KG1 (cell line): Measurements from ENCODE around the gene PLAU.

Experiments used
- DNase-seq: peaks from one replicate; lab custom pipeline; 2025; lab: John Stamatoyannopoulos, UW

PLAU gene

DNA sequence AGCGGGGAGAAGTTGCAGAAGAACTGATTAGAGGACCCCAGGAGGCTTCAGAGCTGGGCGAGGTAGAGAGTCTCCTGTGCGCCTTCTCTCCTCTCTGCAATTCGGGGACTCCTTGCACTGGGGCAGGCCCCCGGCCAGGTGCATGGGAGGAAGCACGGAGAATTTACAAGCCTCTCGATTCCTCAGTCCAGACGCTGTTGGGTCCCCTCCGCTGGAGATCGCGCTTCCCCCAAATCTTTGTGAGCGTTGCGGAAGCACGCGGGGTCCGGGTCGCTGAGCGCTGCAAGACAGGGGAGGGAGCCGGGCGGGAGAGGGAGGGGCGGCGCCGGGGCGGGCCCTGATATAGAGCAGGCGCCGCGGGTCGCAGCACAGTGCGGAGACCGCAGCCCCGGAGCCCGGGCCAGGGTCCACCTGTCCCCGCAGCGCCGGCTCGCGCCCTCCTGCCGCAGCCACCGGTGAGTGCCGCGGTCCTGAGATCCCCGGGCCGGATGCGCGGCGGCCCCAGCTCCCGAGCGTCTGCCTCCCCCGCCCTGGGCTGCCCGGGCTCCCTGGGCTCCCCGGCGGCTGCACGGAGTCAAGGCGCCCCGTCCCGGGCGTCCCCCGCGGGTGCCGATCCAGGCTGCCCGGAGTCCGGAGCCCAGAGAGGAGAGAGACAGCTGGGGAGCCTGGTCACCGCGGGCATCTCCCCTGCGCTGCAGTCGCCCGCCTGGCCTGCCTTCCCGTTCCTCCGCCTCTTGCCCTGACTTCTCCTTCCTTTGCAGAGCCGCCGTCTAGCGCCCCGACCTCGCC is at the start of gene PLAU:
PLAU (plus strand) TSS at position 369 of the 789 bp plus-strand sequence. CDS start 424 bp downstream, outside the sequence.
- DNase-seq: peak; percentile 74

DNA sequence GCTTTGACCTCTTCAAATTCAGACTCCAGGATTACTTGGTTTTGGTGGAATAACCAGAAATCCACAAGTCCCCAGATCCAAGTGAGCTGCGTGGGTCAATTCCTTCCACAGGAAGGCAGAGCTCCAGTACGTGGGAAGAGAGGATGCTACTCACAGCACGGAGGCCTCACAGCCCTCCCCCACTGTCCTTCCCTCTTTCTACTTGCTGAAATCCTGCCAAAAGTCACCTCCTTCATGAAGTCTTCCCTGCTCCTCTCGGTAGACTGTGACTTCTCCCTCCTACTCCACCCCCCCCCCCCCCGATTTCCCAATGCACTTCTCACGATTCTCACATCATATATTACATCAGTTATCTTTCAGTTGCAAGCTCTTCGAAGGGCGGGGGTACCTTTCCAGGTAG is 48.9 kb upstream of the PLAU start:
- DNase-seq: no peak

DNA sequence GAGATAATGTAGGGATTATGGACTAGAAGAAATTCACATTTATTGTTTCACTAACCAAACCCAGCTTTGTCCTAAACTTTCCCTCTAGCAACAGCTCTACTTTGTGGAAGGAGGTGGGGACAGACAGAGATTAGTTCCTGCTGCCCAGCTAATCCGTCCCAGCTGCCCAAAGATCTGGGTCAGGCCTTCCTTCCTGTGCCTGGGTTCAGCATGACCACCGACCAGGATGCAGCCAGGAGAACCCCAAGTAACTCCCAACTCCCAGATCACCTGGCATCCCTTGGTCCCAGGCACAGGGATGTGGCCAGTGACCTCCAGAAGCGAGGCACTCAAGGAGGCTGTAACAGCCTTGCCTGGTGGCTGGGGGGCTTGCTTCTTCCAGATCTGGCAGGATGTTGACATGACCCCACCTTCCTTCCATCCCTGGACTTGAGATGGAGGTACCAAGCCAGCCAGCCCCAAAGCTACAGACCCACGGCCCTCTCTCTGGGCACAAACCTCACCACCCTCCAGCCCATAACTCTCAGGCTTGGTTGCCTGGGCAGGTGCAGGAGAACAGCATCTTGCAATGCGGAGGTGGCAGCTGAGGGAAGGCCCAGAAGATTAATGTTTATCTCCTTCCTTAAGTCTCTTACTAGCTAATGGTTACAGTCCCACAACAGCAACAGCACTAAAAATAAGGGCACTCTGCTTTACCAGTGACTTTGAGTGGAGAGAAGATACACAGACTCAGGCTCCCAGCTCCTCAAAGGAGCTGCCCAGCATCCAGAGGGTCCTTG is 47.7 kb upstream of the PLAU start:
- DNase-seq: no peak

DNA sequence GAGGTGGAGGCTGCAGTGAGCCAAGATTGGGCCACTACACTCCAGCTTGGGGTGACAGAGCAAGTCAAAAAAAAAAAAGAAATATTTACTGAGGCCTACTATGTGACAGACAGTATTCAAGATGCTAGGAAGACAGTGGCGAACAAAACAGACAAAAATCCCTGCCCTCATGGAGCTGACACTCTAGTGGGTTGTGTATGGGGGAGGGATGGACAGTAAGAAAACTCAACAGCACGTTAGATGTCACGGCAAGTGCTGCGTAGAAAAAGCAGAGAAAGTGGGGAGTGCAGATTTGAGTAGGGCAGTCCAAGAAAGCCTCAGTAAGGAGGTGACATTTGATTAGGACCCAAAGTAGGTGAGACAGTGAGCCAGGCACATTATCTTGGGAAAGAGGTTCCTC is 46.7 kb upstream of the PLAU start:
- DNase-seq: no peak

DNA sequence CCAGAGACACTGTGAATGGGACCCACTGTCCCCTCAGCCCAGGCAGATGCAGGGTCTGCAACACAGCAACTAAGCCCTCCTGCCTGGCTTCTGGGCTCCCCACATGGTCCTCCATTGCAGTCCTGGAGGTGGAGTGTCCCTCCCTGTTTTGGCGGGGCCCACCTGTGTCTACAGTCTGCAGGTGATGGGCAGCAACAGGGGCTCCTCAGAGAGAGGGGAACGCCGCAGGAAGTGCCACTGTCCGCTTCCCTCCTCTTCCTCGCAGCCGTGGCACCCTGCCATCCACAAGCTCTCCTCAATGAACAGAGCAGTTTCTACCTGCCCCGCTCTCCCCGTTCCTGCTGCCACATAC is 45.8 kb upstream of the PLAU start:
- no peak for DNase-seq

DNA sequence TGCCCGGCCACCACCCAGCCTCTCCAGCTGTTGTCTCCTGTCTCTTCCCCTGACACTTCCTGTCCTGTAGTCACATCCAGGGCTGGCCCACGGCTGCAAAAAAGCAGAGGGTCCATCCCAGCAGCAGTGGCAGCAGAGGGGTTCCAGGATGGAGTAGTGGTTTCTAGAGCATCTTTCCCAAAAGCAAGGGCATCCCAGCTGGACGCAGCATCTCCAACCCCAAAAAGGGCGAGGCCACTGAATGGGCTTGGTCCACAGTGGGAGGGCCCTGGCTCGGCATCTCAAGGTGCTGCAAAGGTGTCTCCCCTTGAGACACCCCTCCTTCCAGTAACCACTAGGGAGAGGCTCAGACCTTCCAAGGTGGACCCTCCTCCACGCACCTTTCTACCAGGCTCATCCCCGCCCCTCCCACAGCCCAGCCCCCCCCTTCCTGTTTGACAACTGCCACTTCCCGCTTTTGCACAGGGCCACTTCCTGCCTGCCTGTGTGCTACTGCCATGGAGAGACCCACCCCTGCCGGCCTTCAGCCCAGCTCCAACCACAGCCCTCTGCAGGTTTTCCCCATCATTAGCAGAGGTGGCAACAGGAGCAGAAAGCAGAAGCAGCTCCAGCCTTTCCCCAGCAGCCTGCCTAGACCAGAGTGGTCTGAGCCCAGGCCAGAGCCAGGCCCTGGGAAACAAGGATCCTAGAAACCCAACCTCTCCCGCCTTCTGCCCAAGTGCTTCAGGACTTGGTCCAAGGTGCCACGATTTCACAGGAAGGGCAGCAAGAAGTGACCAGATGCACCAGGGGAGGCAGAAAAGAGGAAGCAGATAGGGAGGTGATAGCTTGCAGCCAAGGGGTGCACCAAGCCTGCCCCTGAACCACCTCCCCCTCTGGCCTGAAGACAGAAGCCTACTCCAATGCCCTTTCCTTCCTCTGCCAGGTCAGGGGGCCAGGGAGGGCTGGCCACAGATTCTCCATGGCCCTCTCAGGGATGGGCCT is 45.2 kb upstream of the PLAU start:
- DNase-seq: peak; percentile 89

DNA sequence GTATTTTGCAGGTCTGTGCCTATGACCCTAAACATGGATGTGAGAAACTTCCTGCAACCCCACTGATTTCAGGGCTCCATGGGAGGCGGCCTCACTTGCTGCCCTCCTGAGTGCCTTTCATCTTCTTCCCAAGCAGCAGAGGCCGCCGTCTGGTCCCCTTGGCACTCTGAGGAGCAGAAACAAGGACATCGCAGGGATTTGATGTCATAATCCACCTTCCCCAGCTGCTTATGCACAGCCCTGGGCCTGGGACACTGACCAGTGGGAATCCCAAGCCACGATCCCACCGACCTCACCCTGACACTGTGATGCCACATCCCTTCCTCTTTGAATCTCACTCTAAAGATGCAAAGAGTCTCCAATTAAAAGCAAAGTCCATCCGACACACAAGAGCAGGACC is 44.3 kb upstream of the PLAU start:
- DNase-seq: no peak

DNA sequence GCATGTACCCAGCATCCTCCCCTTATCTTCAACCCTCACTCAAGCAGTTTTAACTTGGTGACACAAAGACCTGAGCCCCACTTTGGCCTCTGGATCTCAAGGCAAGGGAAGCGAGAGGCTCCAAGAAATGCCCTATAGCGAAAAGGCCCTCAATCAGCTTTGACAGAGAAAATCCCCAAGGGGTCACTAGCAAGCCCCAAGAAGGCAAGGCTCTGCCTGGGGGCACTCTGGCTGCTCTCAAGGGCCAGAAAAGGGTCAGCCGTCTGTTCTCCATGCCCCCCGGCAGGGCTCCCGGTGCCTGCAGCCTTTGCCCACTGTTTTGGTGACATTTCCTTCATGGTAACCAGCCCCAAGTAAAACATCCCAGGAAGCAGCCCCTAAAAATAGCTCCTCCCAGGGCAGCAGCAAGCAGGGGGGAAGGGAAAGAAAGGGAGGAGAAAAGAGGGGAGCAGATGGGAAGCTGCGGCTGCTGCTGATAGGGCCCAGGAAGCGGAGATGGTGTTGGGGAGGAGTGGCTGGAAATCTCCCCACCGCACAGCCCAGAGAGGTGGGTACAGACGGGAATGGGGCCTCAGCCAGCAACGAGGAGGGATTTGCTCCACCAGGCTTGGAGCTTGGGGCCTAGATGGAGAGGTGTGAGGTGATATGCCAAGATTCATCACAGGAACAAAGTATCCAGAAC is 43.7 kb upstream of the PLAU start:
- DNase-seq: no peak

DNA sequence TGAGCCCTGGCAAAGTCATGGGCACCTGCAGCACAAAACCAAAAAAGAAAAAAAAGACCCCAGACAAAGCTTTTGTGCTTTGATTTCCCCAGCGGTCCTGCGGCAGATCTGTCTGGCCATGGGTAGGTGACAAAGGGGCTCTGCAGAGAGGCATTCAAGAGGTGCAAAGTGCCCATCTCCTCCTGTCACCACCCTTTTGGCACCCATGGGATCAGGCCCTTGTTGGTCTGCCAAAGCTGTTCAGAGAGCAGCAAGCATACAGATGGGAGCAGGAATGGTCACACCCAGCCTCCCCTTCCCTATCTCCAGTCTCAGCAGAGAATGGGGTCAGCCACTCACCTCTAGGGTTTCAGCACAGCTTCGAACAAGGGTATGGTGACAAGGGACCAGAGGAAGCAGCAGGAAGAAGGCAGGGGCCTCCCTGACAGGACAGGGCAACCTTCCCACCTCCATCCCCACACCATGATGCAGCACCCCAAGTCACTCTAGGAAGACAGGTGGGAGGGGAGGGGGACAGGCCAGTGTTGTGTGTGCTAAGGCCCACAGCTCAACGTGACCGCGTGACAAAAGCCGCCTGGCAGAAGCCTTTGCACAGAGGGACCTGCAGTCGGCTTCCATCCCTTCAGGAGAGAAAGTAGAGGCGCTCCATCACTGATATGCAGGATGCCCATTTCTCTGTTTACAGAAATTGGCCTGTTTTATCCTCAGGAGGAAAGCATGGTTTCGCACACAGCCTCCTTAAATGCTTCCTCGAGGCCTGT is 42.9 kb upstream of the PLAU start:
- no peak for DNase-seq

DNA sequence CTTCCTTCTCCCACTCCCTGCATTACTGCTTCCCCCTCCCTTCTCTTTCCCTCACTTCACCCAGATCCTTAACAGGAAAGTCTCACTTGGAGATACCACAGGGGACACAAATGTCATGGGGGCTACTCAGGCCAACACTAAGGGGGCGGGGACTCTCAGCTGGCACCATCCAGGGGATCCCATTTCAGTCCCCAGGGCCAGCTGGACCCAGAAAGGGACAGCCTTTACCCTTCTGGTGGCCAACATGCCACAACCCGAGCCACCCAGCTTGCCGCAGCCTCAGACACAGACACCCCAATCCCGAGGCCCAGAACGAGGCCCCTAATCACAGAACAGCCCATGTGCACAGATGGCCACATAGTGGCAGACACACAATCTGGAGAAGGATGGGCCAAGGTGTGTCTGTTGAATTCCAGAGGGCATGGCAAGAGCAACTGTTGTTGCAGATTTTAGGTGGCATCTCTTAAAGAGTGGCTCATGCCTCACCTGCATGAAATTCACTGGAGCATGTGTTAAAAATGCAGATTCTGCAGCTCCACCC is 42.2 kb upstream of the PLAU start:
- no peak for DNase-seq

DNA sequence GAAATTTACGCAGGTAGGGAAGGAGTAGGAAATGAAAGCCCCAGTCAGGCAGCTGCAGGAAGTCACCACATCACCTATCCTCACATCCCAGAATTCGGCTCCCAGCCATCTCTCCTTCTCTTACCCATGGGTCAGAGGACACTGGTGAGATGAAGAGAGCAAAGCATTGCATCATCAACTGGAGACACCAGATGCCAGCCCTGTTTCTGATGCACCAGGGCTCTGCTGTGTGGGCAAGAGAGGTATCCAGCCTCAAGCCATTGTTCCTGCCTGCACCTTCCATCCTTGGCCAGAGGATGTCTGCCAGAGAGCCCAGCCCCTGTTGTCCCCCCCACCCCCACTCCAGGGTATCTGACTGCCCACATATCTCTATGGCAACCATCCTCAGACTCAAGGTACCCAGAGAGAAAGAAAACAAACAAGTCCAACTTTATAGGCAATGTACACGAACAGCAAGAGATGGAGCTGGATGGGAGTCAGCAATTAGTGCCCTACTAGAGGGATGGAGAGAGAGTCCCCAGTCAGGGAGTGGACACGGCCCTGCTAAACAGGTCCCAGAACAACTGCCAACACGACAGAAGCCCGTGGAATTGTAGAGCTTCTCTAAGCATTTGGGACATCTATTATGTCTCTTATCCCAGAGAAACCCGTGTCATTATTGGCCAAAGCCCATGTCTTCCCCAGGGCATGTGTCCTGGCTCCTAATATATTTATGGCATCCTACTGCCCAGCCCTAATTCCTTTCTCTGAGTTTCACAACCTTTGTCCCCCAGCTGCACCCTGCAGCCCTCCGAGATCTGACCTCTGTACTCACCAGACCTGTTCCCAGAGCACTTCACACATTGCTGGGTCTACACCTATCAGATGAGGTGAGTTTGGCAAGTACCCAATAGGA is 39.4 kb upstream of the PLAU start:
- no peak for DNase-seq

DNA sequence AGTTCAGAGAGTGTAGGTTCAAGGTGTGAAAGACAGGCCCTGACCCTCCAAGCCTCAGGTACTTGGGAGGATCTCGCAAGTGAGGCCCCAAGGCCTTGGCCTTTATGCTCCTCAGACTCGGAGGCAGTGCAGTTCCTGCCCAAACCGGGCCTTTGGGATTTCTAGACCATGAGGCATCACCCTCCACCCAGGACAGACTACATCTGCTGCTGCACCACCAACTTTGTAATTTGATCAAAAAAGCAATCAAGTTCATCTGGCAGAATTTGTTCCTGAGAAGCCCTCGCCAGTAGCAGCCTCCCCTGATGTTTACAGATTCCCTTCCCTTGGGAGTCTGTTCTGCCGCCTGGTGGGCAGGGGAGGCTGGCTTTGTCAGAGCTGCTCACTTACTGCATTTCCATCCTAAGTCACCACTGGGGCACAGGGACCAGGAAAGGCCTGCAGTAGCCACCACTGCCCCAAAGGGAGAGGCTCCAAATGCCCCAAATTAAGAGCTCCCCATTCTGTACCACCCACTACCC is 38.7 kb upstream of the PLAU start:
- no peak for DNase-seq

DNA sequence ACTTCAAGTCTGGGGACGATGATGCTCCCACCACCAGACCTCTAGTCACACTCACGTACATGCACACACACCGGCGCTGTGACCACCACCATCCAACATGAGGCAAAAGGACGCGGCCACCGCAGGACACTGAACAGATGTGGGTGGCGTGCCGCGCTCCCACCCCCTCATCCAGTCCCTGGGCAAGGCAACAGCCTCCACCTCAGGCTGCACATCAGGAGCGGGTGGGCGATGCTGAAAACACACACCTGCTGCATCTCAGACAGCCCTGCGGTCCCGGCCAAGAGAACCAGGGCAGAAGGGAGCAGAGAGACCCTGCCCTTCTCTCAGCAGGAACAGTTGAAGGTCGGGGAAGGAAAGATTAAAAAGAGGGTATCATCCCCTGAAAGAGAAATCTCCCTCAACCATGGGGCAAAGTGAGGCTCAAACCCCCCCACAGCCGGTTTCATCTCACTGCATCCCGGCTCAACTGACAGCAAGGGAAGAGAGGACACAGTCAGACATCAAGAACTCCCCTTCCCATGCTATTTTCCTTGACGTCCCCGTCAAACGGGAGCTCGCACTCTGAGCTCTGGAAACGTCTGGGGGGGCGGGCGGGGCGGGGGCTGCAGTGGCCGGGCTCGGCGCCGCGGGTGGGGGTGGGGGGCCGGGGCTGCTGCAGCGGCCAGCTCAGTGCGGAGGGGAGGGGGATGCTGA is 37.6 kb upstream of the PLAU start:
- no peak for DNase-seq

DNA sequence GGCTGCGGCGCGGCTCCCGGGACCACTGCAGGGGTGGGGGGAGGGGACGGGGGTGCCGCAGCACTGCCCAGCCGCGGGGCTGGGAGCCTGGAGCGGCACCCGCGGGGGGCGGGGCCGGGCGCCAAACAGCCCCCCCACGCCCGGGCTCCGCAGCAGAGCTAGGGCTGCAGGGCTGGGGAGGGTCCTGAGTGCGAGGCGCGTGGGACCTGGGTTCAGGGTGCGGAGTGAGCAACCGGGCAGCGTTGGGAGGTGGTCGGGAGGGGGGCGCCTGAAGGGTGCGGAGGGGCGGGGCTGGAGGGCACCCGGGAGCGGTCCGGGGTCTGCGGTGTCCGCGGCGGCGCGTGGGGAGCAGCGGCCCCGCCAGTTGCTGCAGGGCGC is 37.1 kb upstream of the PLAU start:
- DNase-seq: no peak

DNA sequence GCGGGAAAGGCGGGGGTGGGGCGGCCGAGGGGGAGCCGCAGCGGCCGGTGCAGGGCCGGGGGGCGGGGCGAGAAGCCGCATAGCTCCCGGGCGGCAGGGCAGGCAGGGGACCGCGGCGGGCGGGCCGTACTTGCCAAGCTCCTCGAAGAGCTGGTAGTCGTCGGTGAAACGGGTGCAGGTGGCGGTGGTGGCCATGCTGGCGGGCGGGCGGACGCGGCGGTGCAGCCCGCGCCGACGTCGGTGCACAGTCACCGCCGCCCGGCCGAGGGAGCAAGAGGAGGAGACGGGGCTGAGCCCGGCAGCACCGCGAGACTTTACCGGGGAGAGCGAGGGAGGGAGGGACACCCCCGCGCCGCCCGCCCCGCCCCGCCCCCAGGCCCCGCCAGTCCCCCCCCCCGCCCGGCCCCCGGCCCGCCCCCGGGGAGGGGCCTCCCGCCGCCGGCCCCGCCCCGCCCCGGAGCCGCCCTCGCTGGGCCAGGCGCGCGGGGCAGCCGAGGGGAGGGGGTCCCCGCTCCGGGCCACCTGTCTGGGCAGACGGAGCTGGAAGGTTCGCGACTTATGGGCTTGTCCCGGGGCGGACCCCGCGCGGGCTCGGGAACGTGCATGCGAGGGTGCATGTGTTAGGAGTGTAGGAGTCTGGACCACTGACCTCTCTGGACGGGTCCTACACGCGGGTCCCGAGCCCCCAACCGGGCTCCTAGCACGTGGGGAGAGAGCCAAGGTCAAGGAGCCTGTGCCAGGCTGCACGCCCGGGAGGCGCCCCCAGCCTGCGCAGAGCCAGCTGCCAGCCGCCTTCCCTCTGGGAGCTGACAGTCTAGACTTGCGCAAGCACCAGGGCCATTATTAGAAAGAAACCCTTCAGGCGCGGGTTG is 36.4 kb upstream of the PLAU start, which contains the start of gene CAMK2G:
CAMK2G (minus strand) TSS at position 289 of the 872 bp plus-strand sequence; CDS start at position 195, 94 bp downstream.
- DNase-seq: peak; percentile 27

DNA sequence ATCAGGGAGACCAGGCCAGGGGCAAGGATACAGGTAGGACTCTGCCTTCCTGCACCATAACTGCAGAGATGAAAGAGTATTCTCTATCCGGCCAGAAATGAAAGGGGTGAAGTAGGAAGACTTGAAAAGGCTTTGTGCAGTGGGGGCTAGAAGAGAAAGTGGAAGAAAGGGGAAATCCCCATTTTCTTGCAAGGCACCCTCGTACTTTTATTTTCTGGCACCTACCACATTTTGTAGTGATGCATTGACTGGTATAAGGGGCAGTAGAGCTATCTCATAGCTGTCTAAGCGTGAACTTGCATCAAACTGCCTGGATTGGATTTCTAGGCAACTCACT is 35.8 kb upstream of the PLAU start:
- DNase-seq: no peak

DNA sequence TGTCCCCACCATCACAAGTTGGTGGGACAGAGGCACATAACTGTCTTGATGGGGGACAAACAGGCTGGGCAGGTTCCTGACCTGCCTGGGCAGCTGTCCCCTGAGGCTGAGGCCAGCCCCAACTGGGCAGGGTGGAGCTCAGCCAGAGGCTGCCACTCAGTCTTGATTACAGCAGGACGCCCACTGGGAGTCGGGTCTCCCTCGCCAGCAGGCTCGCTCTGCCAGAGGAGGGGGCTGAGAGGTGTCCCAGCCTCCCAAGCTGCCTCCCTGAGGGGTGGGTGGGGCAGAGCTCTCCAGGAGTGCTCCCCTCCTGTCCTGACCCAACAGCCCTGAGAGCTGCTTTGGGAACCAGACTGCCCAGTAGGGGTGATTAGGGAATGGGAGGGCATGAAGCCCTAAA is 34.8 kb upstream of the PLAU start:
- DNase-seq: no peak

DNA sequence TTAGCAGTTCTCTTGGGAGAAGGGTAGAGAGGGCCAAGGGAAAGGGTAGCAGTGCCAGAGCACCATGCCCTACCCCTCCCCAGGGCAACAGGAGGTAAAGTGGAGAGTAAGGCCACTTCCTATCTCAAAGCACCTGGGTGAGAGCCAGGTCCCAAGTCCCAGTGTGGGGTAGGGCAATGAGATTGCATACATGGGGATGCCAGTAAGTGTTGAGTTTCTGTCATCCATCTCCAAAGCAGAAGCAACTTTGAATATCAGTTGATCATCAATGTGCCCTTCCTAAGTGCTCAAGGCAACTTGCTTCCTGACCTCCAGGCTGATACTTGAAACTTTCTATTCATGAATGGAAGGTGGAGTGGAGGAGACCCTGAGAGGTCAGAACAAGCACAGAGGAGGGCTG is 34.4 kb upstream of the PLAU start:
- no peak for DNase-seq
